B cell (primary cell): ENCODE measurements around the gene SLC22A2. TPM values are rescaled to one million over a fixed set of nuclear protein-coding genes. Genes with fewer than 3 reads are reported as not detected.

Source experiments
- ATAC-seq: fragments of 200-7000 bp; cut with Tn5 transposase; one replicate; pipeline ENCODE4 v1.10.0; 2021; ENCODE audit warnings: low read depth, mild to moderate bottlenecking, moderate number of reproducible peaks, moderate library complexity
- CTCF ChIA-PET: fragments of 350-600 bp; sonication (Branson Sonifier 250); formaldehyde crosslinking; loops from one replicate; lab custom pipeline; 2021; ENCODE audit warnings: antibody characterized with exemption, inconsistent platforms; lab: Charles Lee
- POLR2A ChIA-PET: fragments of 350-600 bp; sonication (Branson Sonifier 250); formaldehyde crosslinking; loops from one replicate; lab custom pipeline; 2021; ENCODE audit warnings: antibody characterized with exemption; lab: Charles Lee
- DNase-seq: peaks from one replicate; pipeline ENCODE4 v3.0.0; 2013
- H2AFZ ChIP-seq: 2 replicates; pipeline ENCODE4 v1.6.1; 2012; ENCODE audit warnings: mild to moderate bottlenecking, low read depth, low read length; ENCODE audit not compliant: insufficient read depth, poor library complexity, severe bottlenecking
- H3K27ac ChIP-seq, 2 donors: 1 replicate in 1 of 2; 2 replicates in 1 of 2; pipeline ENCODE4 v1.5.1; 2012 to 2013; ENCODE audit warnings: low read length in 2 of 2, mild to moderate bottlenecking in 2 of 2, moderate library complexity in 1 of 2
- H3K27me3 ChIP-seq, 4 experiments: fragments of 200-600 bp in 1 of 4; sonication (generic) in 1 of 4; replicated peaks in 1 of 4; 1 replicate in 2 of 4; 2 replicates in 2 of 4; pipeline versions ENCODE4 v1.6.1 to v1.7.0; 2013 to 2016; ENCODE audit warnings: low read length in 3 of 4, mild to moderate bottlenecking in 2 of 4, mixed read lengths in 1 of 4, moderate library complexity in 1 of 4; ENCODE audit not compliant: insufficient read depth in 4 of 4, control insufficient read depth in 3 of 4; ENCODE audit errors: control extremely low read depth in 1 of 4
- H3K36me3 ChIP-seq, 2 experiments: replicated peaks in 1 of 2; 1 replicate in 1 of 2; 2 replicates in 1 of 2; pipeline versions ENCODE4 v1.6.1 to v1.7.1; 2013; ENCODE audit warnings: low read length in 1 of 2; ENCODE audit not compliant: insufficient read depth in 2 of 2, control insufficient read depth in 1 of 2; ENCODE audit errors: control extremely low read depth in 1 of 2, extremely low read depth in 1 of 2
- H3K4me1 ChIP-seq, 2 donors: fragments of 200-600 bp in 1 of 2; sonication (generic) in 1 of 2; 1 replicate in 1 of 2; 2 replicates in 1 of 2; pipeline versions ENCODE4 v1.5.1 to v1.6.1; 2013 to 2017; ENCODE audit warnings: low read length in 2 of 2; ENCODE audit not compliant: control insufficient read depth in 2 of 2, insufficient read depth in 2 of 2
- H3K4me2 ChIP-seq: replicated peaks from 2 replicates; pipeline ENCODE3; 2012; ENCODE audit warnings: mild to moderate bottlenecking, low read depth, low read length; ENCODE audit not compliant: poor library complexity, severe bottlenecking
- H3K4me3 ChIP-seq, 5 experiments: fragments of 200-600 bp in 1 of 5; sonication (generic) in 1 of 5; 1 replicate in 3 of 5; 2 replicates in 2 of 5; pipeline versions ENCODE4 v1.5.1 to v1.7.0; 2011 to 2016; ENCODE audit warnings: low read length in 4 of 5, mild to moderate bottlenecking in 4 of 5, low read depth in 2 of 5, control low read depth in 1 of 5, moderate library complexity in 1 of 5; ENCODE audit not compliant: insufficient read depth in 1 of 5; ENCODE audit errors: control extremely low read depth in 1 of 5, extremely low read depth in 1 of 5
- H3K79me2 ChIP-seq: fragments of 200-600 bp; sonication (generic); one replicate; pipeline ENCODE4 v1.6.0; 2016; ENCODE audit warnings: low read length; ENCODE audit not compliant: control insufficient read depth, insufficient read depth
- H3K9ac ChIP-seq: fragments of 200-600 bp; sonication (generic); 2 replicates; pipeline ENCODE4 v1.6.1; 2017; ENCODE audit warnings: mild to moderate bottlenecking, low read length, moderate library complexity
- H3K9me3 ChIP-seq, 3 donors: one replicate each; pipeline versions ENCODE4 v1.6.1 to v1.7.1; 2013; ENCODE audit warnings: low read length in 2 of 3; ENCODE audit not compliant: control insufficient read depth in 2 of 3, insufficient read depth in 1 of 3; ENCODE audit errors: control extremely low read depth in 1 of 3
- H4K20me1 ChIP-seq: 2 replicates; pipeline ENCODE4 v1.6.0; 2012; ENCODE audit warnings: mild to moderate bottlenecking, low read length; ENCODE audit not compliant: insufficient read depth, control insufficient read depth, poor library complexity, severe bottlenecking
- H3K27ac Mint-ChIP-seq: one replicate; pipeline ENCODE4 v1.8.0; 2021; ENCODE audit warnings: mixed read lengths
- H3K27me3 Mint-ChIP-seq: one replicate; pipeline ENCODE4 v1.8.0; 2021; ENCODE audit warnings: mixed read lengths
- H3K4me1 Mint-ChIP-seq: one replicate; pipeline ENCODE4 v1.8.0; 2021; ENCODE audit warnings: mixed read lengths
- H3K4me3 Mint-ChIP-seq: one replicate; pipeline ENCODE4 v1.8.0; 2021; ENCODE audit warnings: mixed read lengths
- H3K9me3 Mint-ChIP-seq: one replicate; pipeline ENCODE4 v1.8.0; 2022; ENCODE audit warnings: mixed read lengths; ENCODE audit not compliant: insufficient read depth
- CTCF ChIP-seq: fragments of 200-600 bp; IDR thresholded peaks from one replicate; pipeline ENCODE4 v1.8.0; 2022; ENCODE audit warnings: antibody characterized with exemption, mild to moderate bottlenecking
- EZH2 ChIP-seq: IDR thresholded peaks from 2 replicates; pipeline ENCODE4 v1.6.1; 2012; ENCODE audit warnings: borderline replicate concordance, low read depth, mild to moderate bottlenecking, moderate library complexity, low read length; ENCODE audit not compliant: insufficient read depth, poor library complexity, severe bottlenecking
- WGBS: methylation state at CpG from one replicate; pipeline ENCODE4 v1.1.5; 2013; ENCODE audit warnings: missing lambda C conversion rate; ENCODE audit not compliant: insufficient coverage; 5-methylcytosine and 5-hydroxymethylcytosine counted together
- intact Hi-C: fragments of 100-400 bp; cut with micrococcal nuclease; formaldehyde crosslinking; loops from one replicate; pipeline ENCODE4 v1.10.0; 2022
- polyA plus RNA-seq: library from polyadenylated mRNA; depleted of rRNA; stranded (reverse); fragments of >200 nt; gene quantifications from 2 replicates; pipeline ENCODE4 v1.2.3, GENCODE V29; 2012
- total RNA-seq, 2 donors: library from RNA; stranded (reverse); fragments of 120-200 nt in 1 of 2; gene quantifications; 1 replicate in 1 of 2; 2 replicates in 1 of 2; pipeline versions ENCODE4 v1.2.3 to v1.2.4, GENCODE V29; 2013 to 2022

Gene SLC22A2
- total and polyA plus RNA-seq, 2 donors (not counting 1 experiment from before 2014, with no cell fraction given): not detected

GRCh38 chr6:160247457-160247883 is 11.2 kb downstream of the SLC22A2 start:
- no peaks in the 10 kb centered on the region for H3K4me1 ChIP-seq
- H3K27me3 ChIP-seq: no peaks in the 10 kb centered on the region
- WGBS: 81% methylated on average over 3 of the region's 3 CpGs
- H2AFZ ChIP-seq: no peak overlapping the region
- intact Hi-C loops: no loop called here
- no peaks in the 10 kb centered on the region for H3K36me3 ChIP-seq
- no peaks in the 10 kb centered on the region for H3K9me3 Mint-ChIP-seq
- DNase-seq: no peak
- no peak overlapping the region for H3K4me2 ChIP-seq
- TF ChIP-seq CTCF: no peak
- TF ChIP-seq EZH2: no peak
- no peaks in the 10 kb centered on the region for H3K79me2 ChIP-seq
- no peaks in the 10 kb centered on the region for H3K27me3 Mint-ChIP-seq
- no peaks in the 10 kb centered on the region for H3K9me3 ChIP-seq
- no peak overlapping the region for H3K4me3 ChIP-seq
- no peak overlapping the region for H3K4me3 Mint-ChIP-seq
- ChIA-PET POLR2A (no interaction called here), CTCF (no interaction called here)
- ATAC-seq: no peak
- H3K4me1 Mint-ChIP-seq: no peaks in the 10 kb centered on the region
- no peak overlapping the region for H3K27ac Mint-ChIP-seq
- H3K27ac ChIP-seq: no peak overlapping the region
- no peaks in the 10 kb centered on the region for H4K20me1 ChIP-seq
- H3K9ac ChIP-seq: no peak overlapping the region

DNA sequence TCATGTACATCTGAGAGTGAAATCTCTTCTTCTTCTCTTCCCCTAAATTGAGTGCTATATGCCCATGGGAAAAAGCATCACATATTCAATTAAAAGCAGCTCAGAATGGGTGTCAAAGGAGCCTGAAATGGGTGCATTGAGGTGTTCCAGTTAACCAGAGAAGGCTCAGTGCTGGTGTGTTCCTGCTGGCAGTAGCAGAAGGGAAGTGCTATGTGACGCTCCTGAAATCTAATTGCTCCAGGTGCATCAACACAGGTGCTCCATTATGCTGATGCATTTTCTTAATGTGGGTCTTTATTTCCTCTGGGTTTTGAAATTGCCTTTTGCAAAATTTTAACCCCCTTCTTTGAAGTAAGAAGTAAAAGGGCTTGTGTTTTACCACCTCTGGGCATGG is 17.9 kb downstream of the SLC22A2 start:
- no peak overlapping the region for H3K4me3 ChIP-seq
- Mint-ChIP-seq H3K4me1 (no peaks in the 10 kb centered on the region), H3K4me3 (no peak overlapping the region), H3K27me3 (peaks cover 6% of the 10 kb centered on the region), H3K27ac (no peak overlapping the region), H3K9me3 (peaks cover 2% of the 10 kb centered on the region)
- 50% methylated on average over 1 of the region's 1 CpG for WGBS
- H3K4me2 ChIP-seq: no peak overlapping the region
- no peak overlapping the region for H3K9ac ChIP-seq
- intact Hi-C loops: no loop called here
- no peaks in the 10 kb centered on the region for H3K36me3 ChIP-seq
- no peaks in the 10 kb centered on the region for H3K4me1 ChIP-seq
- POLR2A ChIA-PET: no interaction called here
- H4K20me1 ChIP-seq: no peaks in the 10 kb centered on the region
- CTCF ChIA-PET: no interaction called here
- TF ChIP-seq CTCF (no peak), EZH2 (no peak)
- no peak for DNase-seq
- no peaks in the 10 kb centered on the region for H3K79me2 ChIP-seq
- H3K9me3 ChIP-seq: peaks cover 0 to 10% (median 3%) of the 10 kb centered on the region in 3 donors
- no peak for ATAC-seq
- H3K27ac ChIP-seq: no peak overlapping the region
- H3K27me3 ChIP-seq: no peaks in the 10 kb centered on the region
- H2AFZ ChIP-seq: no peak overlapping the region
